Measurements from ENCODE around the gene PDLIM4.

Gene PDLIM4

GRCh38 chr5:132293066-132293991 lies 35.8 kb downstream of the PDLIM4 start:
- FAIRE-seq: no peak

GRCh38 chr5:132293992-132294727 lies 36.7 kb downstream of the PDLIM4 start, which contains the start of gene SLC22A4:
Gene SLC22A4 (plus strand): TSS chr5:132294394. CDS start chr5:132294617, 223 bp downstream.
- FAIRE-seq: no peak

GRCh38 chr5:132294728-132295504 lies 37.4 kb downstream of the PDLIM4 start:
- no peak for FAIRE-seq

- FAIRE-seq: no peak
Observed at GRCh38 chr5:132295505-132296411, 38.3 kb downstream of the PDLIM4 start.

- FAIRE-seq: no peak
Observed at GRCh38 chr5:132296412-132297016, 39.0 kb downstream of the PDLIM4 start.

GRCh38 chr5:132297211-132297940 lies 39.9 kb downstream of the PDLIM4 start:
- no peak for FAIRE-seq

- FAIRE-seq: no peak
Observed at GRCh38 chr5:132298298-132299212, 41.1 kb downstream of the PDLIM4 start.

GRCh38 chr5:132299917-132300316 lies 42.4 kb downstream of the PDLIM4 start:
- no peak for FAIRE-seq

- no peak for FAIRE-seq
Observed at GRCh38 chr5:132300577-132301343, 43.3 kb downstream of the PDLIM4 start.

- FAIRE-seq: no peak
Observed at GRCh38 chr5:132301344-132302271, 44.1 kb downstream of the PDLIM4 start.

GRCh38 chr5:132302413-132302812 lies 44.9 kb downstream of the PDLIM4 start:
- no peak for FAIRE-seq

GRCh38 chr5:132303589-132303988 lies 46.1 kb downstream of the PDLIM4 start:
- FAIRE-seq: no peak

GRCh38 chr5:132305420-132305819 lies 47.9 kb downstream of the PDLIM4 start:
- FAIRE-seq: no peak

- no peak for FAIRE-seq
Observed at GRCh38 chr5:132308701-132309100, 51.2 kb downstream of the PDLIM4 start.

- FAIRE-seq: no peak
Observed at GRCh38 chr5:132309679-132310078, 52.2 kb downstream of the PDLIM4 start.

- FAIRE-seq: no peak
Observed at GRCh38 chr5:132310141-132310834, 52.8 kb downstream of the PDLIM4 start.

- no peak for FAIRE-seq
Observed at GRCh38 chr5:132313366-132313765, 55.9 kb downstream of the PDLIM4 start.
